ENCODE measurements around the gene TLE2. TPM values are rescaled to one million over a fixed set of nuclear protein-coding genes. Genes with fewer than 3 reads are reported as not detected.

The TLE2 gene
- total RNA-seq, 1 experiment from 2014 or later: 3.1 TPM

DNA sequence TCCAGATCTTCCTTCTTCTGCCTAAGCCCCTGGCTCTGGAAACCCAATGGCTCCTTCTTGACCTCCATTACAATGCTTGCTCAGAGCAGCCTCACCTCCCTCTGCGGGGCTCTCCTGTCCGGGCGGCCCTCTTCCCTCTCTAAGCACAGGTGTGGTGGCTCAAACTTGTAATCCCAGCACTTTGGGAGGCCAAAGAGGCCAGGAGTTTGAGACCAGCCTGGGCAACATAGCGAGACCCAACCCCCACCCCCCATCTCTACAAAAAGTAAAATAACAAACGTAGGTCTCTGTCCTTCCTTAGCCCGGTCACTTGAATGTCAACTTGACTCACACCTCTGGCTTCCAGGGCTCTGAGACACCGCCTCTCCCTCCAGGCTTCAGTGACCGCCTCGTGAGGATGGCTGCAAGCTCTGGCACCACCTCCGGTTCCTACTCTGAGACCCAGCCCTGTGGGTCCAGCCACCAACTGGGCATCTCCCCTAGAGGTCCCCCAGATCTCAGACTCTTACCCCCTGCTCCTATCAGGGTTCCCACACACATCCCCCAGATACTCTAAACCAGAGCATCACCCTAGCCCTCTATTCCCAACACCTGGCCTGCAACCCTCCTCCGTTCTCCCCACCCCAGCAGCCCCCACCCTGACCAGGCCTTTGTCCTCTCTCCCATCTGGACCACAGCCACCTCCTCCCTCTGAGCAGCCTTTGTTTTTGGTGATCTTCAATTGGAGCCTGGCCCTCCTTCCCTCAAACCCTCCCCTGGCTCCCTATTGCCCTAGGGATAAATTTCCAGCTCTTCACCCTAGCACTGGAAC, 4.7 kb upstream of the TLE2 start:
- no peaks in the 10 kb centered on the region for H3K36me3 Mint-ChIP-seq (ENCODE audit: insufficient read depth in 1 of 3, low read depth in 3 of 3)

More for the DNA sequence above, 4.7 kb upstream of the TLE2 start:
- Histone ChIP-seq H4K8ac (replicated peaks; ENCODE audit: insufficient read length, low read depth, low read length) (no peak overlapping the region), H2BK5ac (ENCODE audit: insufficient read length, low read length) (no peak overlapping the region), H2BK12ac (ENCODE audit: insufficient read length, low read depth, low read length) (no peak overlapping the region), H4K20me1 (ENCODE audit: control insufficient read depth, insufficient read depth, insufficient read length) (no peaks in the 10 kb centered on the region), H2BK120ac (ENCODE audit: low read depth, low read length, poor library complexity, severe bottlenecking) (no peak overlapping the region), H3K4me2 (ENCODE audit: insufficient read depth, insufficient read length, low read length) (no peak overlapping the region), H3T11ph (ENCODE audit: low read length) (no peak overlapping the region), H3K79me2 (ENCODE audit: insufficient read depth, low read length) (no peaks in the 10 kb centered on the region), H3K56ac (ENCODE audit: insufficient read length, low read depth, low read length) (no peak overlapping the region), H3K23me2 (ENCODE audit: insufficient read length, low read depth, low read length, poor library complexity, severe bottlenecking) (peaks cover 12% of the 10 kb centered on the region), H2AFZ (ENCODE audit: low read length) (no peak overlapping the region), H3K79me1 (ENCODE audit: insufficient read depth, low read depth, low read length, poor library complexity, severe bottlenecking) (no peaks in the 10 kb centered on the region), H2AK5ac (ENCODE audit: insufficient read length, low read length) (no peak overlapping the region), H3K23ac (ENCODE audit: insufficient read length, low read depth, low read length) (no peak overlapping the region), H4K91ac (ENCODE audit: insufficient read length, low read depth, low read length) (no peak overlapping the region), H3K9me3 (ENCODE audit: control insufficient read depth, low read depth, low read length) (no peaks in the 10 kb centered on the region), H4K5ac (ENCODE audit: insufficient read length, low read depth, low read length) (no peak overlapping the region), H2BK15ac (ENCODE audit: low read depth, low read length) (no peak overlapping the region), H3K27me3 (ENCODE audit: insufficient read depth, low read length) (no peaks in the 10 kb centered on the region; the same call in 1 of the 2 replicates), H3K27ac (ENCODE audit: insufficient read length, low read depth, low read length) (no peak overlapping the region), H3K18ac (ENCODE audit: insufficient read length, low read depth, low read length) (no peak overlapping the region), H3K14ac (ENCODE audit: insufficient read depth, low read length) (no peak overlapping the region), H3K4ac (ENCODE audit: low read depth, low read length) (no peak overlapping the region), H3K9ac (ENCODE audit: extremely low read depth, insufficient read length, low read length) (no peak overlapping the region), H3K4me1 (ENCODE audit: insufficient read depth, low read length) (peaks cover 2% of the 10 kb centered on the region; the same call in 1 of the 2 replicates), H2BK20ac (ENCODE audit: low read depth, low read length, poor library complexity, severe bottlenecking) (no peak overlapping the region)
- TF ChIP-seq CTCF (conservative IDR thresholded peaks at IDR 0.05): no peak
- no CpG with 5 or more reads among the region's 11 CpGs for WGBS (ENCODE audit: extremely low coverage, insufficient read length, low lambda C conversion rate)
- H3K4me1 Mint-ChIP-seq: peaks cover 15 to 27% of the 10 kb centered on the region in 2 experiments
- peaks cover 0 to 3% of the 10 kb centered on the region in 2 experiments; a peak in 2 of 5 replicates for H3K9me3 Mint-ChIP-seq
- H3K27ac Mint-ChIP-seq: no peak overlapping the region
- peaks cover 87% of the 10 kb centered on the region for H3K27me3 Mint-ChIP-seq (ENCODE audit: low read depth)
- H3K4me3 Mint-ChIP-seq: peak overlapping the region in 1 of 2 experiments; percentile 39; a peak in 3 of 5 replicates
- DNase-seq: no peak

Measured in H9 (cell line).